Cardiac fibroblast (primary cell): Measurements from ENCODE around the gene CDC27.
"Not testable (repeated sequence)": the region's sequence is repeated elsewhere in the genome, so short reads cannot be mapped to it uniquely, and the experiment has no call there.

Experiments
- DNase-seq, 2 donors: peaks; one replicate each; pipeline versions ENCODE4 v3.0.0 to v3.0.0-alpha.2; 2010; ENCODE audit warnings: low read depth in 2 of 2
- H3K4me3 ChIP-seq, 2 donors: replicated peaks in 1 of 2; 1 replicate in 1 of 2; 2 replicates in 1 of 2; pipeline ENCODE4 v1.5.1; 2011; ENCODE audit warnings: low read depth in 2 of 2, low read length in 2 of 2, mild to moderate bottlenecking in 2 of 2, moderate library complexity in 1 of 2
- CTCF ChIP-seq: IDR thresholded peaks from one replicate; pipeline ENCODE4 v1.5.1; 2011; ENCODE audit warnings: low read depth, mild to moderate bottlenecking, low read length, inconsistent platforms

CDC27 gene

GRCh38 chr17:47087093-47087492 is 102.0 kb downstream of the CDC27 start:
- H3K4me3 ChIP-seq = no peak overlapping the region
- no peak for TF ChIP-seq CTCF
- DNase-seq = no peak

- no peak for TF ChIP-seq CTCF
- no peak for DNase-seq
- H3K4me3 ChIP-seq = no peak overlapping the region
Observed at GRCh38 chr17:47085736-47086135, 103.4 kb downstream of the CDC27 start.

- no peak for DNase-seq
- no peak for TF ChIP-seq CTCF
- no peak overlapping the region for H3K4me3 ChIP-seq
Observed at GRCh38 chr17:47078801-47079200, 110.3 kb downstream of the CDC27 start.

GRCh38 chr17:47077576-47077975 is 111.5 kb downstream of the CDC27 start:
- TF ChIP-seq CTCF = no peak
- DNase-seq = peak in 1 of 2 donors; percentile 57
- no peak overlapping the region for H3K4me3 ChIP-seq

- H3K4me3 ChIP-seq = no peak overlapping the region
- peak; percentile 3 to 13 for DNase-seq
- no peak for TF ChIP-seq CTCF
Observed at GRCh38 chr17:47076171-47076570, 112.9 kb downstream of the CDC27 start.

- not testable (repeated sequence) for DNase-seq, H3K4me3 ChIP-seq
Observed at GRCh38 chr17:47074361-47074760, 114.7 kb downstream of the CDC27 start.

GRCh38 chr17:47073629-47074028 is 115.5 kb downstream of the CDC27 start:
- H3K4me3 ChIP-seq, DNase-seq: not testable (repeated sequence)

- no peak for TF ChIP-seq CTCF
- DNase-seq = no peak
- H3K4me3 ChIP-seq = no peak overlapping the region
Observed at GRCh38 chr17:47072886-47073285, 116.2 kb downstream of the CDC27 start.

- H3K4me3 ChIP-seq, DNase-seq: not testable (repeated sequence)
Observed at GRCh38 chr17:47071171-47071570, 117.9 kb downstream of the CDC27 start.

- H3K4me3 ChIP-seq = not testable (repeated sequence)
- peak; percentile 4 to 65 for DNase-seq
Observed at GRCh38 chr17:47070266-47070665, 118.8 kb downstream of the CDC27 start.
